HG03060 (cell line): ENCODE measurements around the gene DIP2C.

Experiments
- ATAC-seq: cut with Tn5 transposase; IDR thresholded peaks from one replicate; pipeline ENCODE4 v1.9.1; 2021; ENCODE audit warnings: low read depth, moderate number of reproducible peaks; ENCODE audit not compliant: unreplicated experiment

DIP2C gene

GRCh38 chr10:508726-509125, 180.7 kb downstream of the DIP2C start:
- ATAC-seq, result no peak

- ATAC-seq, result no peak
Measured at GRCh38 chr10:507908-508444, 181.5 kb downstream of the DIP2C start.

DNA sequence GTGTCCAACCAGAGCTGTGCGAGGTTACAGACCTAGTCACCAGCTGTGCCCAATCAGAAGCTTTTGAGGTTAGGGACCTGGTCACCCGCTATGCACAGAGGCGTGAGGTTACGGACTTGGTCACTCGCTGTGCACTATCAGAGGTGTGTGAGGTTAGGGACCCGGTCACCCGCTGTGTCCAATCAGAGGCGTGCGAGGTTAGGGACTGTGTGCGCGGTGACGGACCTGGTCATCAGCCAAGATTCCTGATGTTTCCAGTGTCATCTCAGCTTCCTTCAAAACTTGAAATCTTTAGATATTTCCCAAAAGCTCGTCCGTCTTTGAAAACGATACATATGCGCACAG, 182.1 kb downstream of the DIP2C start:
- ATAC-seq, result no peak

- ATAC-seq, result no peak
Measured at GRCh38 chr10:506451-507354, 182.8 kb downstream of the DIP2C start.

- no peak for ATAC-seq
Measured at GRCh38 chr10:505419-505818, 184.0 kb downstream of the DIP2C start.

DNA sequence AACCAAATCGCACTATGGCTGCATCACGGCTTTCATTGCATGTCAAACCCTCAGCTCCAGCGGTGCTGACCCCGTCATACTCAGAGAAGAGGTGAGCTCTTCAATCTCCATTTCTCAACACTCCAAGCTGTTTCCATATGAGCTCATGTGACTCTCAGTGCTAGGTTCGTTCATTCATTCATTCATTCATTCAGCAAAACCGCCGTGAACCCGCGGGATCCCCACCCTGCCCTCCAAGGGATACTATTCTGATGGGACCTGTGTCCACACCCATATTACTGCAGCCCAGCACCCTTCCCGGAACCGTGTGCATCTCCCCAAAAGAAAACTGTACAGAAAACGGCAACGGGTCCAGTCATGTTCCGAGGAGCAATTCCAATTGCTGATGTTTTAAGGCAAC, 184.7 kb downstream of the DIP2C start:
- ATAC-seq, result no peak

- no peak for ATAC-seq
Measured at GRCh38 chr10:504121-504611, 185.3 kb downstream of the DIP2C start.

DNA sequence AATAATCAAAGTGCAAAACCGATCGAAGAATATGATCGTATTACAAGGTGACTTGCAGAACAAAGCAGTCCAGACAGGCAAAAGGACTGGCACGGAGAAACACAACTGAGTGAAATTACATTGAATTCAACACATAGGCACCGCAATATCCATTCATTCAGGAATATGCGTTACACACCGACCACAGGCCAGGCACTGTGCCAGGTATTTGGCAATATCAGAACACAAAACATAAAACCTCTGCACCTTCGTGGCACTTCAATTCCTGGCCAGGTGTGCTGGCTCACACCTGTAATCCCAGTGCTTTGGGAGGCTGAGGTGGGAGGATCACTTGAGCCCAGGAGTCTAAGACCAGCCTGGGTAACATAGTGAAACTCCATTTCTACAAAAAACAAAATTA, 187.9 kb downstream of the DIP2C start:
- no peak for ATAC-seq

DNA sequence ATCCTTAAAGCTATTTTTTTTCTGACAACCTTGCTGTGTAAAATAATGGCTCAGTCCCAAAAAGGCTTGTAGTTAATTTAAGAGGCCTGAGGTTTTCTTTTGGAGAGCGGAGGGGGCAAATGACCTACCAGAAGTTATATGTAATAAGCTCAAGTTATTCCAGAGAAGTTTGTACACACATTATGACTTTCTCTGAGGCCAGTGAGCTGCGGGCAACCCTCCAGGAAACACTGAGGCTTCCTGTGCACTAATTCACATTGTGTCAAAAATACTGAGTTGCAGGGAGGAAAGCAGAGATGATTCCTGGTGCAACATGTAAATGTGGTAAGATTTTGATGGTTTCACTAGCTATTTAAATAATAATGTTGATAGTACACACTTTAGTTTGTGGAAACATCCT, 188.6 kb downstream of the DIP2C start:
- no peak for ATAC-seq

DNA sequence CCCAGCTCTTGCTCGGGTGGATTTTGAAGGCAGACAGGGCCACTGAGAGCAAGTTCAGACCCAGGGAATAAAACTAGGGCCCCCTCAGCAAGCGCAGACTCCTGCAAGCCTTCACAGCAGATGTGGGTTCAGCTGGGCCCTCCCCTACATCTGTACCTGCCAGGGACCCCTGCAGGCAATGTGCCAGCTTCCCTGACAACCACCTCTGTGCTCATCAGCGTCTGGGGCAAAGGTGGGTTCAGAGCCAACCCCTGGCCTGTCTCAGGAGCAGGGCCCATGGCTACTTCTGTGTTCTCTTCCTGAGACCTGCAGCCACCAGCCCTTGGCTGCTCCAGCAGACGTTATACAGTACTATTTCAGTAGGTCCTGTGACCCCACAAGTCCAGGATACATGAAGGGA, 189.5 kb downstream of the DIP2C start:
- no peak for ATAC-seq

GRCh38 chr10:498760-499435, 190.6 kb downstream of the DIP2C start:
- ATAC-seq, result no peak

DNA sequence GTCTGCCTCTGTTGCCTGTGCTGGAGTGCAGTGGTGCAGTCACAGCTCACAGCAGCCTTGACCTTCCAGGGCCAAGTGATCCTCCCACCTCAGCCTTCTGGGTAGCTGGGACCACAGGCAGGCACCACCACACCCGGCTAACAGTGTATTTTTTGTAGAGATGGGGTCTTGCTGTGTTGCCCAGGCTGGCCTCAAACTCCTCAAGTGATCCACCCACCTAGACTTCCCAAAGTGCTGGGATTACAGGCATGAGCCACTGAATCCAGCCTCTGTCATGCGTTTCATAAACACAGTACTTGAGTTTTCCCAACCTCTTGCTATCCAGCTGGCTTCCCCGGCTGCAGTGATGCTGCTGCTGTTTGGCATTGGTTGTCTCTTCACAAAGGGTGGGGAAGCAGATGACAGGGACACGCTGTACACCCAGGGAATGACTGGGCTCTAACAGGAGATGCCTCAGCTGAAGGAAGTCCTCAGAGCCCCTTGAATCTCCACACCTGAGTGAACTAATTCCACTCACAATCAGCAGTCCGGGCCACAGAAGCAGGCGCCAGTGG, 191.5 kb downstream of the DIP2C start:
- no peak for ATAC-seq

GRCh38 chr10:497289-497688, 192.2 kb downstream of the DIP2C start:
- no peak for ATAC-seq

- no peak for ATAC-seq
Measured at GRCh38 chr10:494556-494955, 194.9 kb downstream of the DIP2C start.

GRCh38 chr10:494149-494542, 195.3 kb downstream of the DIP2C start:
- no peak for ATAC-seq

- ATAC-seq, result no peak
Measured at GRCh38 chr10:493391-494148, 195.9 kb downstream of the DIP2C start.

DNA sequence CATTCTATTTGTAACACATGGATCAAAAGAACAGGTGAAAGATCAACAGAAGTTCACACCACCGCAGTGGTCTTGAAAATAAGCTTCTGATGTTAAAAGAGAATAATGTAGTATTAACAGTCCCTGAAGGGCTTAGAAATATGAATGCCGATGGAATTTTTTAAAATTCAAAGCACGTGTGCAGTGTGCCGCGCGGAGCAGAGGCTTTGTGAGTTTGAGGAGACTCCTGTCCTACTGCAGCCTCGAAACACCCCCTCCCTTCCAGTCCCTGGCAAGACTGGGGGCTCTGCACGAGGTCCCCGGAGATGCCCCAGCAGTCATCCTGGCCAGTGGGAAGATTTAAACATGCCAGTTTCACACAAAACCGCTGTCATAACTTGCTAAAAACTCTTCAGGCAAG, 196.6 kb downstream of the DIP2C start:
- ATAC-seq, result no peak

- ATAC-seq, result no peak
Measured at GRCh38 chr10:491667-492424, 197.6 kb downstream of the DIP2C start.

DNA sequence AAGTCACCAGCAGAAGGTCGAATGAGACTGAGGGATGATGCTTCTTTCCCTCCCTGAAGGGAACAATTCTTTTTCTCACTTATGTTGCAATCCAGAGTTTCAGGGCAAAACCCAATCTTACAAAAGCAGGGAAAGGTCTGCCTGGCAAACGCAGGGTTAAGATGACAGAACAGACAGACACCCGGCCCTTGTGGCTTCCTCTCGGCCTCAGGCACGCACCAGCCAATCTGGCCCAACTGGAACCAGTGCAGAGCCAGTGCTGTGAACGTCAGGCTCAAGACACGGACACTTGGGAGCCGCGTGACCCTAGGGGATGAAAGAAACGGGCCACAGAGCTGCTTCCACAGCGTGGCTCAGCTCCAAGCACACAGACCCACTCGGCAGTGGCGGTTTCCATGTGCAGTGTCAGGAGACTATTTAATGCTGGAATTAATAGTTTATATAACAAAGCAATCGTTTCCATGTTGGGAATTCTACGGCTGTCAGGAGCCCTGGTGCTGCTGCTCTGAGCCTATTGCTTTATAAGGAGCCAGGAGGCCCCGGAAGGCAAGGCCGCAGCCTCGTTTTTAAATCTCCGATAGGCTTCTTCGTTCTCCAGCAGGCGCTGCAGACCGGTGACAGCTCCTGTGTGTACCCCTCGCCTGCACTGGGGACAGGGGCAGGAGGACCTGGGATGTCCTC, 198.4 kb downstream of the DIP2C start:
- no peak for ATAC-seq
